BJ (cell line): Measurements from ENCODE around the gene TAS2R40. TPM values are rescaled to one million over a fixed set of nuclear protein-coding genes. Genes with fewer than 3 reads are reported as not detected.

ENCODE experiments used
- CTCF ChIA-PET: fragments of 350-600 bp; formaldehyde crosslinking; extraction: SDS; loops from one replicate; lab custom pipeline; 2021; ENCODE audit warnings: antibody characterized with exemption, inconsistent platforms; lab: Yijun Ruan, JAX
- POLR2A ChIA-PET: fragments of 300-600 bp; sonication (Branson Sonifier 250); formaldehyde crosslinking; extraction: SDS; loops from one replicate; lab custom pipeline; 2021; ENCODE audit warnings: antibody characterized with exemption; lab: Charles Lee
- DNase-seq: peaks from one replicate; pipeline ENCODE4 v3.0.0-alpha.2; 2011; ENCODE audit warnings: low read depth
- H3K27me3 ChIP-seq: 2 replicates; pipeline ENCODE4 v1.6.0; 2011; ENCODE audit warnings: low read length; ENCODE audit not compliant: control insufficient read depth, insufficient read depth
- H3K36me3 ChIP-seq: 2 replicates; pipeline ENCODE4 v1.5.1; 2011; ENCODE audit warnings: low read length; ENCODE audit not compliant: control insufficient read depth, insufficient read depth
- H3K4me3 ChIP-seq: 2 replicates; pipeline ENCODE4 v1.5.1; 2011; ENCODE audit warnings: low read depth, mild to moderate bottlenecking, control low read depth, low read length
- CTCF ChIP-seq: IDR thresholded peaks from 2 replicates; pipeline ENCODE4 v1.5.1; 2011; ENCODE audit warnings: low read depth, mild to moderate bottlenecking, control low read depth, inconsistent platforms, low read length, moderate library complexity; ENCODE audit not compliant: insufficient read depth
- polyA plus RNA-seq: library from polyadenylated mRNA; depleted of rRNA; stranded (reverse); fragments of >200 nt; gene quantifications from 2 replicates; pipeline ENCODE4 v1.2.3, GENCODE V29; 2011

TAS2R40 gene
- polyA plus RNA-seq, 1 experiment, result not detected

- H3K36me3 ChIP-seq, result no peaks in the 10 kb centered on the region
- no peak for TF ChIP-seq CTCF
Observed at GRCh38 chr7:143230602-143231457, 9.0 kb downstream of the TAS2R40 start.

GRCh38 chr7:143233816-143234532 lies 12.1 kb downstream of the TAS2R40 start:
- no peak for TF ChIP-seq CTCF
- no peak for DNase-seq
- Histone ChIP-seq H3K36me3 (no peaks in the 10 kb centered on the region), H3K27me3 (no peaks in the 10 kb centered on the region), H3K4me3 (no peak overlapping the region)
- POLR2A ChIA-PET, result no interaction called here
- CTCF ChIA-PET, result no interaction called here

More at GRCh38 chr7:143230602-143231457, 9.0 kb downstream of the TAS2R40 start:
- POLR2A ChIA-PET, result no interaction called here
- Histone ChIP-seq H3K27me3 (no peaks in the 10 kb centered on the region), H3K4me3 (no peak overlapping the region)
- no peak for DNase-seq
- CTCF ChIA-PET, result interaction anchor here (1.5 kb wide), 1 partner anchor 8 kb away, joined by 6 read pairs; no protein-coding TSS in a partner anchor

- no peak for TF ChIP-seq CTCF
- CTCF ChIA-PET, result interaction anchor here (0.9 kb wide), 1 partner anchor 16 kb away, joined by 3 read pairs; no protein-coding TSS in a partner anchor
- POLR2A ChIA-PET, result no interaction called here
- Histone ChIP-seq H3K27me3 (no peaks in the 10 kb centered on the region), H3K36me3 (no peaks in the 10 kb centered on the region), H3K4me3 (no peak overlapping the region)
- no peak for DNase-seq
Observed at GRCh38 chr7:143234533-143234875, 12.7 kb downstream of the TAS2R40 start.

GRCh38 chr7:143235561-143235960 lies 13.7 kb downstream of the TAS2R40 start:
- no peak for DNase-seq
- H3K36me3 ChIP-seq, result no peaks in the 10 kb centered on the region
- H3K27me3 ChIP-seq, result no peaks in the 10 kb centered on the region
- H3K4me3 ChIP-seq, result no peak overlapping the region
- ChIA-PET POLR2A (no interaction called here), CTCF (interaction anchor here (0.9 kb wide), 1 partner anchor 17 kb away, joined by 3 read pairs; no protein-coding TSS in a partner anchor)
- no peak for TF ChIP-seq CTCF

- TF ChIP-seq CTCF, result no peak
- H3K36me3 ChIP-seq, result no peaks in the 10 kb centered on the region
- H3K4me3 ChIP-seq, result no peak overlapping the region
- CTCF ChIA-PET, result no interaction called here
- DNase-seq, result no peak
- H3K27me3 ChIP-seq, result no peaks in the 10 kb centered on the region
- POLR2A ChIA-PET, result no interaction called here
Observed at GRCh38 chr7:143236408-143236990, 14.7 kb downstream of the TAS2R40 start.
